ENCODE measurements around the gene ELP2. TPM values are rescaled to one million over a fixed set of nuclear protein-coding genes. Genes with fewer than 3 reads are reported as not detected.
"Not testable (repeated sequence)": the region's sequence is repeated elsewhere in the genome, so short reads cannot be mapped to it uniquely, and the experiment has no call there.

Gene ELP2
- total RNA-seq = 89.9 and 93.4 TPM in 2 replicates
- long read RNA-seq, full-length matches to known transcripts = 561 of 693 reads
- long read RNA-seq, partial matches to known transcripts = 47 of 693 reads
- long read RNA-seq, other reads (novel, unspliced or antisense) = 85 of 693 reads

- no peaks in the 10 kb centered on the region for H3K9me3 Mint-ChIP-seq (ENCODE audit: unreplicated experiment)
- peak within 1 kb of the TSS; percentile 94 for H3K4me3 Mint-ChIP-seq (ENCODE audit: unreplicated experiment)
- H3K36me3 Mint-ChIP-seq (ENCODE audit: unreplicated experiment) = peaks cover 14% of the 10 kb centered on the region
- peak within 1 kb of the TSS; percentile 95 for H3K27ac Mint-ChIP-seq (ENCODE audit: unreplicated experiment)
- H3K27me3 Mint-ChIP-seq (ENCODE audit: unreplicated experiment) = no peaks in the 10 kb centered on the region
- H3K4me1 Mint-ChIP-seq (ENCODE audit: unreplicated experiment) = peaks cover 40% of the 10 kb centered on the region
- DNase-seq (ENCODE audit: extremely low spot score, unreplicated experiment) = peak; percentile 97
- no peak for TF ChIP-seq CTCF (IDR thresholded peaks at IDR 0.05)
Measured at GRCh38 chr18:36129300-36130038, at the start of gene ELP2, which contains the start of gene SLC39A6. TSS of gene ELP2 (plus strand) at chr18:36129899. CDS start at chr18:36129934, 35 bp downstream. TSS of gene SLC39A6 (minus strand) at chr18:36129340. CDS start at chr18:36127007, 2,333 bp downstream.

- H3K4me1 Mint-ChIP-seq (ENCODE audit: unreplicated experiment); H3K27ac Mint-ChIP-seq (ENCODE audit: unreplicated experiment); H3K36me3 Mint-ChIP-seq (ENCODE audit: unreplicated experiment); DNase-seq (ENCODE audit: extremely low spot score, unreplicated experiment); H3K4me3 Mint-ChIP-seq (ENCODE audit: unreplicated experiment): not testable (repeated sequence)
- H3K27me3 Mint-ChIP-seq (ENCODE audit: unreplicated experiment) = peaks cover 31% of the 10 kb centered on the region
- peaks cover 25% of the 10 kb centered on the region for H3K9me3 Mint-ChIP-seq (ENCODE audit: unreplicated experiment)
Measured at GRCh38 chr18:36081118-36081517, 48.6 kb upstream of the ELP2 start.

- no peak for DNase-seq (ENCODE audit: extremely low spot score, unreplicated experiment)
- Mint-ChIP-seq H3K27ac (ENCODE audit: unreplicated experiment) (no peak overlapping the region), H3K4me3 (ENCODE audit: unreplicated experiment) (no peak overlapping the region), H3K9me3 (ENCODE audit: unreplicated experiment) (peaks cover 25% of the 10 kb centered on the region), H3K27me3 (ENCODE audit: unreplicated experiment) (peaks cover 31% of the 10 kb centered on the region), H3K4me1 (ENCODE audit: unreplicated experiment) (peaks cover 8% of the 10 kb centered on the region), H3K36me3 (ENCODE audit: unreplicated experiment) (no peaks in the 10 kb centered on the region)
- TF ChIP-seq CTCF (IDR thresholded peaks at IDR 0.05) = no peak
Measured at GRCh38 chr18:36083729-36084128, 46.0 kb upstream of the ELP2 start.

- H3K27ac Mint-ChIP-seq (ENCODE audit: unreplicated experiment) = no peak overlapping the region
- H3K27me3 Mint-ChIP-seq (ENCODE audit: unreplicated experiment) = peaks cover 31% of the 10 kb centered on the region
- H3K36me3 Mint-ChIP-seq (ENCODE audit: unreplicated experiment) = no peaks in the 10 kb centered on the region
- DNase-seq (ENCODE audit: extremely low spot score, unreplicated experiment) = no peak
- no peaks in the 10 kb centered on the region for H3K4me1 Mint-ChIP-seq (ENCODE audit: unreplicated experiment)
- TF ChIP-seq CTCF (IDR thresholded peaks at IDR 0.05) = no peak
- peaks cover 25% of the 10 kb centered on the region for H3K9me3 Mint-ChIP-seq (ENCODE audit: unreplicated experiment)
- no peak overlapping the region for H3K4me3 Mint-ChIP-seq (ENCODE audit: unreplicated experiment)
Measured at GRCh38 chr18:36085195-36085594, 44.5 kb upstream of the ELP2 start.

GRCh38 chr18:36086186-36086585, 43.5 kb upstream of the ELP2 start:
- no peak for TF ChIP-seq CTCF (IDR thresholded peaks at IDR 0.05)
- Mint-ChIP-seq H3K9me3 (ENCODE audit: unreplicated experiment) (peaks cover 15% of the 10 kb centered on the region), H3K27ac (ENCODE audit: unreplicated experiment) (no peak overlapping the region), H3K4me1 (ENCODE audit: unreplicated experiment) (no peaks in the 10 kb centered on the region), H3K4me3 (ENCODE audit: unreplicated experiment) (no peak overlapping the region), H3K36me3 (ENCODE audit: unreplicated experiment) (no peaks in the 10 kb centered on the region), H3K27me3 (ENCODE audit: unreplicated experiment) (peaks cover 23% of the 10 kb centered on the region)
- no peak for DNase-seq (ENCODE audit: extremely low spot score, unreplicated experiment)
